ENCODE results near the gene AOPEP.

GRCh38 chr9:95078939-95079338, 352.4 kb downstream of the AOPEP start:
- TF ChIP-seq RAD21 (conservative IDR thresholded peaks at IDR 0.05 in 1 of 2, IDR thresholded peaks at IDR 0.05 in 1 of 2): no peak
- TF ChIP-seq, protein P1, sequence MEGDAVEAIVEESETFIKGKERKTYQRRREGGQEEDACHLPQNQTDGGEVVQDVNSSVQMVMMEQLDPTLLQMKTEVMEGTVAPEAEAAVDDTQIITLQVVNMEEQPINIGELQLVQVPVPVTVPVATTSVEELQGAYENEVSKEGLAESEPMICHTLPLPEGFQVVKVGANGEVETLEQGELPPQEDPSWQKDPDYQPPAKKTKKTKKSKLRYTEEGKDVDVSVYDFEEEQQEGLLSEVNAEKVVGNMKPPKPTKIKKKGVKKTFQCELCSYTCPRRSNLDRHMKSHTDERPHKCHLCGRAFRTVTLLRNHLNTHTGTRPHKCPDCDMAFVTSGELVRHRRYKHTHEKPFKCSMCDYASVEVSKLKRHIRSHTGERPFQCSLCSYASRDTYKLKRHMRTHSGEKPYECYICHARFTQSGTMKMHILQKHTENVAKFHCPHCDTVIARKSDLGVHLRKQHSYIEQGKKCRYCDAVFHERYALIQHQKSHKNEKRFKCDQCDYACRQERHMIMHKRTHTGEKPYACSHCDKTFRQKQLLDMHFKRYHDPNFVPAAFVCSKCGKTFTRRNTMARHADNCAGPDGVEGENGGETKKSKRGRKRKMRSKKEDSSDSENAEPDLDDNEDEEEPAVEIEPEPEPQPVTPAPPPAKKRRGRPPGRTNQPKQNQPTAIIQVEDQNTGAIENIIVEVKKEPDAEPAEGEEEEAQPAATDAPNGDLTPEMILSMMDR (IDR thresholded peaks at IDR 0.05): no peak
- TF ChIP-seq, protein P2, sequence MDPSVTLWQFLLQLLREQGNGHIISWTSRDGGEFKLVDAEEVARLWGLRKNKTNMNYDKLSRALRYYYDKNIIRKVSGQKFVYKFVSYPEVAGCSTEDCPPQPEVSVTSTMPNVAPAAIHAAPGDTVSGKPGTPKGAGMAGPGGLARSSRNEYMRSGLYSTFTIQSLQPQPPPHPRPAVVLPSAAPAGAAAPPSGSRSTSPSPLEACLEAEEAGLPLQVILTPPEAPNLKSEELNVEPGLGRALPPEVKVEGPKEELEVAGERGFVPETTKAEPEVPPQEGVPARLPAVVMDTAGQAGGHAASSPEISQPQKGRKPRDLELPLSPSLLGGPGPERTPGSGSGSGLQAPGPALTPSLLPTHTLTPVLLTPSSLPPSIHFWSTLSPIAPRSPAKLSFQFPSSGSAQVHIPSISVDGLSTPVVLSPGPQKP (IDR thresholded peaks at IDR 0.05; ENCODE audit: low read depth, low read length): no peak
- no peak for TF ChIP-seq RARB (CRISPR knock-in tag; IDR thresholded peaks at IDR 0.05)
